OCI-LY1 (cell line): ENCODE measurements around the gene SORBS1.

Experiments
- CTCF ChIP-seq: fragments of 200-600 bp; sonication (generic), shearing (Covaris generic); IDR thresholded peaks from 2 replicates; pipeline ENCODE4 v1.5.1; 2017; ENCODE audit warnings: mild to moderate bottlenecking, antibody characterized with exemption, low read length, moderate library complexity, mixed read lengths
- EZH2 ChIP-seq: fragments of 200-600 bp; sonication (generic), shearing (Covaris generic); IDR thresholded peaks from 2 replicates; pipeline ENCODE4 v1.8.0; 2017; ENCODE audit warnings: borderline replicate concordance, mixed run types, mild to moderate bottlenecking, antibody characterized with exemption, low read length, moderate library complexity, mixed read lengths

- TF ChIP-seq CTCF (no peak), EZH2 (no peak)
Measured at GRCh38 chr10:95391164-95391563, 170.0 kb downstream of the SORBS1 start.
